NCI-H524 (cell line): ENCODE results near the gene SCARB2.

ENCODE experiments used
- DNase-seq, 2 experiments: peaks; one replicate each; lab custom pipeline; 2025; lab: John Stamatoyannopoulos, UW

The SCARB2 gene

DNA sequence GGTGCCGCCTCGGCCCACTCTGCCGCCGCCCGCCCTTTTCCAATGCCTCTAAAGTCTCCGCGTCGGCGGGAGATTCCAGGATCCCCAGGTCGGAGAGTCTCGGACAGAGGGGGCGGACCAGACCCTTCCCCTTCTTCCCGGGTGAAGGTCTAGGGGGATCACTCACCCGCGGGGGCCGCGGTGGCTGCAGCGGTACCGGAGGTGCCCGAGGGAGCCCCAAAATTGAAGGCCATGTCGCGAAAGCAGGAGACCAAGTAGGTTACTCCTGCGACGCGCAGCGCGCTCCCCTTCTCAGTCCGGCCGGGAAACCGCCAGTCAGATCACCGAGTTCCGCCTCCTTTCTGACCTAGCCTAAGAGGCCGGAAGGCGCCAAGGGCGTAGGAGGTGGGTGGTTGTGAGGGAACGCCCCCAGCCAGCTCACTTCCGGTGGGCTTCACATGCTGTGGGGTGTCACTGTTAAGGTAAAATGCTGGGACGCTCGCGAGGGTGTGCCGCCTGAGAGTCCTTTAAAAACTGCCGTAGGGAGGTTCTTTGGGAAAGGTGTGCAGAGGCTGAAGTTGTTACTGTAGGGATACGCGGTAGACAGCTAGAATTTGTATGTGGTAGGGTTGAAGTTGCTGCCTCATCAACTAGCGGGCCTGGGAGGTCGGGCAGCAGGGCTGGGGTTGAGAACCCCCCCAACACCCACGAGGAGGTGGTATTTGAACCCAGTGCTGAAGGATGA lies 65.3 kb downstream of the SCARB2 start, which contains the start of gene NUP54:
NUP54 (minus strand) TSS at position 256 of the 724 bp plus-strand sequence; CDS start at position 233, 23 bp downstream.
- peak; percentile 71 to 82 for DNase-seq

DNA sequence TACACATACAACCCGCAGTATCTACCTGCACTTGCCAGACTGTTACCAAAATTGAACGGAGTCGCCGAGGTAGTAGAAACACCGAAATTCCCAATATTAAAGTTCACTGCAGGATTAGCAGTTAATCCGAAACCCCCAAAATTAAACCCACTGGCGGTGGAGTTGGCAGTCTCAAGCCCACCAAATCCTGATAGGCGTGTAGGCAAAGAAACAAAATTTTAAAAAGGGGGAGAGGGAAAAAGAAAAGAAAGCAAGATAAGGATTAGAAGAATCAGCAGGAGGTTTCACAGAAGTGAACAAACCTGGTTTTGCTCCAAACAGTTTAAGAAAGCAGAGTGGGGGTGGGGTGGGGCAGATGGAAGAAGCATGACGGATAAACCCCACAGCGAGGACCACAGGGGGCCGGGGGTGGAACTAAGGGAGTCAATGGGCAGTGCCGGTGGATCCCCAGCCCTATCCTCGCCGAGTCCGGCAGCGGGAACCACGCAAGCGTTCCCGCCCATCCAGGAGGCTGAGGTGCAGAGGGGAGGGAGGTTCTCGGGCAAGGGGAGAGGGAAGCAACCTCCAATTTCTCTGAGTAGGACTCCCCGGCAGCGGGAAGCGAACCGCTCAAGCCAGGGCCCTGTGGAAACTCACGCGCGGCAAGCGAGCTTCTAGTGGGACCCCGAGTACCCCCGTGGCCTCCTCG lies 66.0 kb downstream of the SCARB2 start:
- peak; percentile 66 to 67 for DNase-seq

DNA sequence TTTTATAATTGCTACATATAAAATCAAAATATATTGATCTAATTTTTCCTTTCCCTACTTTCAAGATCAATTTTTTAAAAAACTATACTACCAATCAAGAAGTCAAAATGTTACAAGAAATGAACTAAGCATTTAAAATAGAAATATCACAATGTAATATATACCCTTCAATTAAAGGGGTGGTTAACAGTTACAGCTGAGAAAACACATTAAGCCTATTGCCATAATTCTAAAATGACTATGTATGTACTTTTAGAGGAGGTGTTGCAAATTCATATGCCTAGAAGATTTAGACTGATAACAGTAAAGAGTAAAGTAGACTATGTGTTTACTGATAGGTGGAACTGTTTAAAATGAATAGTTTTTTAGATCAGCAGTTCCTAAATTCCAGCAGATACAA lies 69.1 kb downstream of the SCARB2 start:
- DNase-seq = no peak

DNA sequence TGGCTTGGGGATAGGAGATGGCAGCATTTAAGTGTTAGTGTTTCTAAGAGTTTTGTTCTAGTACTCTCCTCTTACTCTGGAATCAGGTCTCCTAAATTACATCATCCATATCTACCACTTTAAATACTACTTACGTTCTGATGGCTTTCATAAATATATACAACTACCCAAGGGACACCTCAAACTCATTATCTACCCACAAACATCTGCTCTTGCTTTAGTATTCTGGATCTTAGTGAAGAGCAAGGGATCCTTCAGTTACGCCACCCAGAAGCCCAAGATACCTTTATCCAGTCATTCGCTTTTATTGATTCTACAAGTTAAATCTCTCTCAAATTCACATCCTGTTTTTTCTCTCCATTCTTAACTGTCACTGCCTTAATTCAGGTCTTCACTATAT lies 72.4 kb downstream of the SCARB2 start:
- no peak for DNase-seq

DNA sequence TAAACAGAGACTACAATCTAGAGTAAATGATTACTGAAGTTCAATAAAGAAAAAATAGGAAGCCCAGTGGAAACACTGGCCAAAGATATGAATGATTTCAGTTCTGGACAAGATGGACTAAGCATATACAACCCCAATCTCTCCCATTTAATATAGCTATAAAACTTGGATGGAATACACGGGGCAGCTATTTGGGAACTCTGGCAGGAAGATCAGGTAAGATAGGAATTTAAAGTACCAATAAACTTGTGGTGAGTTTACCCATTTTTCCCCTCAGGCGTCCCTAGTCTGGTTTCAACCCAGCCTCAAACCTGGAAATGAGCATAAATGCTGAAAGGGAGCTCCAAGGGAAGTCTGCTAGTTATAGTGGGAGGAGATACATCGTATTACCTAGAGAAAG lies 85.9 kb downstream of the SCARB2 start:
- DNase-seq = no peak

DNA sequence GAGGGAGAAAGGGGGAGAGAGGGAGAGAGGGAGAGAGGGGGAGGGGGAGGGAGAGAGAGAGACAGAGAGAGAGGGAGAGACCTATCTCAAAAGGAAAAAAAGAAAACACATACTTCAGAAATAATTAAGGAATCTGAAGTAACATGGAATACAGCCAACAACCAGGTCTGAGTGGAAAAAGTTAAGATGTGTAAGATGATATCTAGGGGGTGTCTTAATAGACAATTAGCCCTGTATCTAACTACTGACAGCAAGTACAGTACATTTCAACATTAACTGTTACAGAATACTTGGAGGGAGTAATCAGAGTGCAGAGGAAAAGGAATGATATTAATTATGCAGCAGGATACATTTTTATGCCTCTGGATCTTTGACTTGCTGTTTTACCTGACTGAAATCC lies 87.8 kb downstream of the SCARB2 start:
- DNase-seq = no peak

DNA sequence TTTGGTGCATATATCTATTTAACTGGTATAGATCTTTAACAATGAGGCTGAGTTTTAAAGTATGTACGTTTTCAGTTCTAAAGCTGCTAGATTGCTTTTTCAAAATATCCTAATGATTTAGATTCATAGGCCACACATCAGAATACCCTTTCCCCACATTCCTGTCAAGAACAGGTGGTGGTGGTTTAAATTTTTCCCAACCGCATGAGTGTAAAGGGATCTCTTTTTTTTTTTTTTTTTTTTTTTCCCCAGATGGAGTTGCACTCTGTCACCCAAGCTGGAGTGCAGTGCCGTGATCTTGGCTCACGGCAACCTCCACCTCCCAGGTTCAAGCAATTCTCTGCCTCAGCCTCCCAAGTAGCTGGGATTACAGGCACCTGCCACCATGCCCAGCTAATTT lies 93.4 kb downstream of the SCARB2 start:
- DNase-seq = no peak

DNA sequence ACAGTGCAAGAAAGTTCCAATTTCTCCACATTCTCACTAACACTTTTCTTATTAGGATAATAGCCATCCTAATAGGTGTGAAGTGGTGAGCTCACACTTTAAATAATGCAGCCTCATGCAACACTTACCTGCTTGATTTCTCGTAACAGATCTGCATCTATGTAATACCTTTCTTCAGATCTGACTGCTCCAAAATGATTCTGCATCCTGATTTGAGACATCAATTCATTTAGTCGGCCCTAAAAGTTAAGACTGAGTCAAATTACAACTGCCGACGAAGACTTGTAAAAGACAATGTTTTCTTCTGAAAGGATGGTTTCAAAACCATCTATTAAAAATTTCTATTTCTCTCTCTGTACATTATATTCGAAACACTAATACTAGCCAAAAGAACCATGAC lies 96.1 kb downstream of the SCARB2 start:
- no peak for DNase-seq

DNA sequence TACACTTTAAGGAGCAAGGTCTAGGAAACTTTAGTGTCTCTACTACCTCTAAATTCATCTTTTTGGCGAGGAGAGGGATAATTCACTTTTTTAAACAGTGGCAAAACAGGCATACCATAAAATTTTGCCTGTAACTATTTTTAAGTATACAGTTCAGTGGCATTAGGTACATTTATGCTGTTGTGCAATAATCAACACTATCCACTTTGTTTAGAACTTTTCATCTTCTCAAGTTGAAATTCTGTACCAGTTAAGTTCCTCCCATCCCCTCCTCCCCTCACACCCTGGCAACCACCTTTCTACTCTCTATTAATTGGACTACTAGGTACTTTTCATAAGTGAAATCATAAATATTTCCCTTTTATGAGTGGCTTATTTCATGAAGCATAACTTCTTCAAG lies 96.8 kb downstream of the SCARB2 start:
- DNase-seq = no peak
